HCT116 (cell line): ENCODE measurements around the gene IFI27. TPM values are rescaled to one million over a fixed set of nuclear protein-coding genes. Genes with fewer than 3 reads are reported as not detected.

ENCODE experiments used
- ATAC-seq: fragments of 200-7000 bp; cut with Tn5 transposase; 2 replicates; pipeline ENCODE4 v1.9.1; 2020; ENCODE audit warnings: mild to moderate bottlenecking, moderate library complexity
- BruUV-seq: library from RNA; stranded (reverse); fragments of 400-500 nt; replicated peaks from 2 replicates; lab custom pipeline; 2021; lab: Mats Ljungman, UMichigan
- CTCF ChIA-PET: fragments of 300-600 bp; sonication (Branson Sonifier 250); formaldehyde crosslinking; loops from one replicate; lab custom pipeline; 2021; ENCODE audit warnings: antibody characterized with exemption; lab: Charles Lee
- POLR2A ChIA-PET: fragments of 300-600, 350-600 bp; sonication (Branson Sonifier 250); formaldehyde crosslinking; loops from one replicate; lab custom pipeline; 2021; ENCODE audit warnings: antibody characterized with exemption; lab: Charles Lee
- RAD21 ChIA-PET, 2 experiments: fragments of 300-600 bp; sonication (Branson Sonifier 250); formaldehyde crosslinking; loops; one replicate each; lab custom pipeline; 2023; ENCODE audit warnings: low total read pairs in 2 of 2; ENCODE audit not compliant: uncharacterized antibody in 2 of 2, unreplicated experiment in 2 of 2, low non-redundant PET in 1 of 2; lab: Charles Lee
- DNase-seq: peaks from one replicate; pipeline ENCODE4 v3.0.0-alpha.2; 2010; ENCODE audit warnings: low read depth, low spot score
- H2AFZ ChIP-seq: fragments of 200-600 bp; shearing (Covaris generic), sonication (generic); 2 replicates; pipeline ENCODE4 v1.6.1; 2017; ENCODE audit warnings: low read depth, mixed run types, mixed read lengths, antibody characterized with exemption, low read length; ENCODE audit not compliant: poor library complexity, severe bottlenecking
- H3K27ac ChIP-seq: 2 replicates; pipeline ENCODE4 v1.5.1; 2012; ENCODE audit warnings: low read depth, low read length
- H3K27me3 ChIP-seq: fragments of 200-600 bp; sonication (generic); 2 replicates; pipeline ENCODE4 v1.6.1; 2016; ENCODE audit warnings: mixed run types, low read length, mixed read lengths; ENCODE audit not compliant: insufficient read depth
- H3K36me3 ChIP-seq, 2 experiments: fragments of 200-500 bp in 1 of 2; fragments of 200-600 bp in 1 of 2; sonication (Bioruptor generic) in 1 of 2; sonication (generic) in 1 of 2; 2 replicates each; pipeline versions ENCODE4 v1.5.1 to v1.6.1; 2014 to 2016; ENCODE audit warnings: low read length in 2 of 2, inconsistent platforms in 1 of 2, mixed read lengths in 1 of 2, mixed run types in 1 of 2; ENCODE audit not compliant: insufficient read depth in 2 of 2, control insufficient read depth in 1 of 2
- H3K4me1 ChIP-seq, 2 experiments: fragments of 200-600 bp in 1 of 2; sonication (generic) in 1 of 2; 2 replicates each; pipeline versions ENCODE4 v1.5.1 to v1.6.1; 2012 to 2017; ENCODE audit warnings: low read length in 2 of 2, inconsistent platforms in 1 of 2, mild to moderate bottlenecking in 1 of 2, mixed read lengths in 1 of 2, mixed run types in 1 of 2, moderate library complexity in 1 of 2; ENCODE audit not compliant: insufficient read depth in 2 of 2, control insufficient read depth in 1 of 2
- H3K4me2 ChIP-seq: fragments of 200-600 bp; sonication (generic); 2 replicates; pipeline ENCODE4 v1.6.1; 2017; ENCODE audit warnings: mixed run types, low read length, mixed read lengths
- H3K4me3 ChIP-seq, 2 experiments: fragments of 200-600 bp in 1 of 2; sonication (generic) in 1 of 2; replicated peaks in 1 of 2; 2 replicates each; pipeline ENCODE4 v1.5.1; 2011 to 2016; ENCODE audit warnings: low read length in 2 of 2, control low read depth in 1 of 2, low read depth in 1 of 2, mild to moderate bottlenecking in 1 of 2, mixed read lengths in 1 of 2, mixed run types in 1 of 2
- H3K79me2 ChIP-seq: fragments of 200-600 bp; sonication (generic); 2 replicates; pipeline ENCODE4 v1.6.1; 2017; ENCODE audit warnings: mild to moderate bottlenecking, mixed run types, low read length, moderate library complexity, mixed read lengths; ENCODE audit not compliant: insufficient read depth
- H3K9ac ChIP-seq: fragments of 200-600 bp; sonication (generic); 2 replicates; pipeline ENCODE4 v1.6.1; 2016; ENCODE audit warnings: low read length, mixed read lengths
- H3K9me2 ChIP-seq: fragments of 200-600 bp; sonication (generic), shearing (Covaris generic); 2 replicates; pipeline ENCODE4 v1.6.1; 2017; ENCODE audit warnings: mixed run types, mild to moderate bottlenecking, moderate library complexity; ENCODE audit not compliant: insufficient read depth
- H3K9me3 ChIP-seq, 2 experiments: fragments of 200-500 bp in 1 of 2; fragments of 200-600 bp in 1 of 2; sonication (Bioruptor generic) in 1 of 2; sonication (generic) in 1 of 2; 2 replicates each; pipeline ENCODE4 v1.6.1; 2014 to 2017; ENCODE audit warnings: low read length in 2 of 2, mixed read lengths in 2 of 2, inconsistent platforms in 1 of 2, low read depth in 1 of 2, mild to moderate bottlenecking in 1 of 2, mixed run types in 1 of 2, moderate library complexity in 1 of 2; ENCODE audit not compliant: control insufficient read depth in 1 of 2, insufficient read depth in 1 of 2
- H4K20me1 ChIP-seq: fragments of 200-600 bp; sonication (generic), shearing (Covaris generic); 2 replicates; pipeline ENCODE4 v1.6.1; 2017; ENCODE audit warnings: mixed run types, mild to moderate bottlenecking, moderate library complexity; ENCODE audit not compliant: insufficient read depth
- ATF3 ChIP-seq: IDR thresholded peaks from 2 replicates; pipeline ENCODE4 v1.6.1; 2012
- CBX3 ChIP-seq: IDR thresholded peaks from 2 replicates; pipeline ENCODE4 v1.6.1; 2012; ENCODE audit warnings: low read depth
- CEBPB ChIP-seq: IDR thresholded peaks from 2 replicates; pipeline ENCODE4 v1.6.1; 2012; ENCODE audit warnings: low read depth
- EGR1 ChIP-seq: IDR thresholded peaks from 2 replicates; pipeline ENCODE4 v1.6.1; 2012; ENCODE audit warnings: low read depth
- ELF1 ChIP-seq: IDR thresholded peaks from 2 replicates; pipeline ENCODE4 v1.6.1; 2012; ENCODE audit warnings: low read depth, borderline replicate concordance
- EZH2phosphoT487 ChIP-seq: fragments of 200-600 bp; IDR thresholded peaks from 2 replicates; pipeline ENCODE4 v1.6.1; 2018; ENCODE audit warnings: antibody characterized with exemption, borderline replicate concordance
- JUND ChIP-seq: IDR thresholded peaks from 2 replicates; pipeline ENCODE4 v1.6.1; 2012
- MAX ChIP-seq: IDR thresholded peaks from 2 replicates; pipeline ENCODE4 v1.6.1; 2012
- POLR2A ChIP-seq: IDR thresholded peaks from 2 replicates; pipeline ENCODE4 v1.7.0; 2011; ENCODE audit warnings: borderline replicate concordance; ENCODE audit not compliant: insufficient read depth, insufficient read length; ENCODE audit errors: extremely low read depth
- POLR2AphosphoS5 ChIP-seq: IDR thresholded peaks from 2 replicates; pipeline ENCODE4 v1.6.1; 2011; ENCODE audit warnings: mild to moderate bottlenecking, low read depth, low read length, moderate library complexity
- RAD21 ChIP-seq: IDR thresholded peaks from 2 replicates; pipeline ENCODE4 v1.6.1; 2012; ENCODE audit warnings: low read depth, mild to moderate bottlenecking
- REST ChIP-seq: IDR thresholded peaks from 2 replicates; pipeline ENCODE4 v1.6.1; 2012; ENCODE audit warnings: low read depth
- SIN3A ChIP-seq: IDR thresholded peaks from 2 replicates; pipeline ENCODE4 v1.6.1; 2012; ENCODE audit warnings: low read depth
- SP1 ChIP-seq: IDR thresholded peaks from 2 replicates; pipeline ENCODE4 v1.6.1; 2012; ENCODE audit warnings: low read depth
- SRF ChIP-seq: IDR thresholded peaks from 2 replicates; pipeline ENCODE4 v1.6.1; 2012; ENCODE audit warnings: low read depth
- TCF7L2 ChIP-seq: IDR thresholded peaks from 2 replicates; pipeline ENCODE4 v1.7.0; 2011; ENCODE audit warnings: borderline replicate concordance, inconsistent platforms; ENCODE audit not compliant: insufficient read depth, insufficient read length; ENCODE audit errors: extremely low read depth
- YY1 ChIP-seq: IDR thresholded peaks from 2 replicates; pipeline ENCODE4 v1.6.1; 2011; ENCODE audit warnings: low read length, low read depth, moderate library complexity, mild to moderate bottlenecking; ENCODE audit not compliant: insufficient replicate concordance; ENCODE audit errors: extremely low read depth
- ZBTB33 ChIP-seq: IDR thresholded peaks from 2 replicates; pipeline ENCODE4 v1.6.1; 2011; ENCODE audit warnings: mild to moderate bottlenecking, low read length, moderate library complexity; ENCODE audit not compliant: insufficient replicate concordance; ENCODE audit errors: extremely low read depth
- ZFX ChIP-seq: fragments of 450-650 bp; IDR thresholded peaks from 2 replicates; pipeline ENCODE4 v1.6.1; 2017
- ZNF274 ChIP-seq: fragments of 200-500 bp; sonication (Bioruptor generic); IDR thresholded peaks from 2 replicates; pipeline ENCODE4 v1.6.1; 2014; ENCODE audit warnings: mild to moderate bottlenecking, low read depth, low read length, inconsistent platforms
- intact Hi-C: fragments of 100-400 bp; cut with micrococcal nuclease; formaldehyde crosslinking; loops from 2 replicates; pipeline ENCODE4 v1.10.0; 2022
- total RNA-seq: library from RNA; stranded (reverse); gene quantifications from one replicate; pipeline ENCODE4 v1.2.1, GENCODE V29; 2021; ENCODE audit not compliant: unreplicated experiment

Gene IFI27
- total RNA-seq, 1 experiment from 2014 or later, result 3.8 TPM

GRCh38 chr14:94152676-94153075 lies 42.1 kb downstream of the IFI27 start:
- DNase-seq, result no peak
- H3K9ac ChIP-seq, result no peak overlapping the region
- TF ChIP-seq CBX3, result no peak
- no peak for TF ChIP-seq JUND
- TF ChIP-seq ZNF274, result no peak
- TF ChIP-seq SP1, result no peak
- TF ChIP-seq SRF, result no peak
- no peak for TF ChIP-seq MAX
- TF ChIP-seq TCF7L2, result no peak
- TF ChIP-seq POLR2A, result no peak
- TF ChIP-seq POLR2AphosphoS5, result no peak
- TF ChIP-seq ATF3, result no peak
- no peak for TF ChIP-seq CEBPB
- TF ChIP-seq EGR1, result no peak
- TF ChIP-seq RAD21, result no peak
- no peak for TF ChIP-seq SIN3A
- TF ChIP-seq ZFX, result no peak
- TF ChIP-seq EZH2phosphoT487, result no peak
- no peak for TF ChIP-seq ZBTB33
- no peak for TF ChIP-seq YY1
- no peak for TF ChIP-seq REST
- no peak for TF ChIP-seq ELF1
- no peaks in the 10 kb centered on the region for H3K9me2 ChIP-seq
- H4K20me1 ChIP-seq, result no peaks in the 10 kb centered on the region
- ChIA-PET RAD21 (no interaction called here), POLR2A (no interaction called here), CTCF (no interaction called here)
- H2AFZ ChIP-seq, result no peak overlapping the region
- no peak overlapping the region for H3K4me2 ChIP-seq
- BruUV-seq, result no TSS peak
- H3K27me3 ChIP-seq, result no peaks in the 10 kb centered on the region
- intact Hi-C loops, result no loop called here
- H3K9me3 ChIP-seq, result no peaks in the 10 kb centered on the region; a peak in 1 of 4 replicates
- no peaks in the 10 kb centered on the region for H3K36me3 ChIP-seq
- no peak overlapping the region for H3K27ac ChIP-seq
- ATAC-seq, result no peak
- no peaks in the 10 kb centered on the region for H3K79me2 ChIP-seq
- H3K4me3 ChIP-seq, result no peak overlapping the region
- no peaks in the 10 kb centered on the region for H3K4me1 ChIP-seq
